KBM-7 (cell line): ENCODE measurements around the gene HIRA.
"Not testable (repeated sequence)": the region's sequence is repeated elsewhere in the genome, so short reads cannot be mapped to it uniquely, and the experiment has no call there.

Experiments
- DNase-seq: peaks from one replicate; pipeline ENCODE4 v3.0.0-alpha.2; 2015
- in situ Hi-C: fragments of 300-500 bp; cut with MboI; formaldehyde crosslinking; loops from 2 replicates; pipeline ENCODE4 v1.14.3; 2020; ENCODE audit warnings: low sequenced_read_pairs, low pct_unique_long_range_greater_than_20kb, mixed read lengths

Gene HIRA

GRCh38 chr22:19346677-19347265, 84.8 kb downstream of the HIRA start:
- in situ Hi-C loops = no loop called here
- DNase-seq = no peak

GRCh38 chr22:19344420-19344819, 87.1 kb downstream of the HIRA start:
- no peak for DNase-seq
- in situ Hi-C loops = no loop called here

- no peak for DNase-seq
- in situ Hi-C loops = no loop called here
Observed at GRCh38 chr22:19343470-19343869, 88.1 kb downstream of the HIRA start.

GRCh38 chr22:19341500-19341899, 90.0 kb downstream of the HIRA start:
- in situ Hi-C loops = no loop called here
- no peak for DNase-seq

GRCh38 chr22:19337137-19337536, 94.4 kb downstream of the HIRA start:
- in situ Hi-C loops = no loop called here
- DNase-seq = no peak

- DNase-seq = no peak
- in situ Hi-C loops = no loop called here
Observed at GRCh38 chr22:19336133-19337075, 95.1 kb downstream of the HIRA start.

GRCh38 chr22:19331975-19332374, 99.6 kb downstream of the HIRA start:
- DNase-seq = no peak
- in situ Hi-C loops = no loop called here

GRCh38 chr22:19331474-19331873, 100.1 kb downstream of the HIRA start:
- in situ Hi-C loops = no loop called here
- no peak for DNase-seq

GRCh38 chr22:19330865-19331418, 100.6 kb downstream of the HIRA start:
- DNase-seq = no peak
- in situ Hi-C loops = no loop called here

GRCh38 chr22:19330205-19330604, 101.3 kb downstream of the HIRA start:
- DNase-seq, in situ Hi-C loops: not testable (repeated sequence)

- DNase-seq = no peak
- in situ Hi-C loops = no loop called here
Observed at GRCh38 chr22:19329454-19329853, 102.1 kb downstream of the HIRA start.

GRCh38 chr22:19325296-19325948, 106.1 kb downstream of the HIRA start:
- in situ Hi-C loops = no loop called here
- DNase-seq = no peak

- in situ Hi-C loops, DNase-seq: not testable (repeated sequence)
Observed at GRCh38 chr22:19323420-19323819, 108.1 kb downstream of the HIRA start.

GRCh38 chr22:19321757-19322156, 109.8 kb downstream of the HIRA start:
- no peak for DNase-seq
- in situ Hi-C loops = no loop called here

GRCh38 chr22:19320136-19320535, 111.4 kb downstream of the HIRA start:
- DNase-seq, in situ Hi-C loops: not testable (repeated sequence)

- in situ Hi-C loops = no loop called here
- DNase-seq = no peak
Observed at GRCh38 chr22:19319281-19319680, 112.3 kb downstream of the HIRA start.

GRCh38 chr22:19317865-19318264, 113.7 kb downstream of the HIRA start:
- in situ Hi-C loops = no loop called here
- no peak for DNase-seq

- in situ Hi-C loops = no loop called here
- DNase-seq = no peak
Observed at GRCh38 chr22:19307872-19308271, 123.7 kb downstream of the HIRA start.

- in situ Hi-C loops, DNase-seq: not testable (repeated sequence)
Observed at GRCh38 chr22:19306535-19306934, 125.0 kb downstream of the HIRA start.

- no peak for DNase-seq
- in situ Hi-C loops = no loop called here
Observed at GRCh38 chr22:19304547-19304946, 127.0 kb downstream of the HIRA start.
